Measurements from ENCODE around the gene UBE3D.

DNA sequence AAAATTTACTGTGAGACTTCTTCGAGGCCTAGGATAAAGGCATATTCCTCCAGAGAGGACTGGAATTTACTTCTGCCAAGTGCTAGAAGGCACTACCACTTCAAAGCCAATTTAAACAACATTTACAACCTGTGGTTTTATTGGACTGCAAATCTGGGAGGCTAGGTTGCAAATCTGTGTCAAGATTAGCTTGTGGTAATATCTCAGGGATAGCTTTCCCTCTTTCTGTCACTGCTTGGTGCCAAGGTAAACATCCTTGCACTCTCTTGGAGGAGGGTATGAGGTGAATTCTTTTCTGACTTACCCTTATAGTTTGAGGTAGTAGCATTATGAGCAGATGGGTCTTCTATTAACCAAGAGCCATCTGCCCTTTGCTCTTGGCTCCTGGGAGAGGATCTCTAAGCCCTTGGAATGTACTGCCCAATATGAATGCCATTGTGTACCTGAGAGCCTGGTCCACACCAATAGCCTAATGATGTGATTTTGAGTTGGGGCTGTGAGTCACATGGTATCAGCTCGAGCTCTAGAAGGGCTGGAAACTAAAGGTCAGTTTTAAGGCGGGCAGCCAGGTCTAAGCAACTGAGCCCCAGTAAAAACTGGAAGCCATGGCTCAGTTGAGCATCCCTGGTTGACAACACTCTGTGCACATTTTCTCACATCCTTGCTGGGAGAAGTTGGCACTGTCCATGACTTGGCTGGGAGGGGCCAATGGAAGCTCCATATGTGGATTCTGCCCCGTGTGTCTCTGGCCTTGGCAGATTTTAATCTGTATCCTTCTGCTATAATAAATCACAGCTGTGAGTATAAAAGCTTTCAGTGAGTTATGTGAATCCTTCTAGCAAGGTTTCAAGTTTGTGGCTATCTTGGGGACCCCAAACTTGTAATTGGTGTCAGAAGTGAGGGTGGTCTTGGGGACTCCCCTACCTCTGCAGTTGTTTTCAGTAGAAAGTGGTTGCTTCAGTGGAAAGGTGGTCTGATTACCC, 188.1 kb downstream of the UBE3D start:
- TF ChIP-seq, protein P1, sequence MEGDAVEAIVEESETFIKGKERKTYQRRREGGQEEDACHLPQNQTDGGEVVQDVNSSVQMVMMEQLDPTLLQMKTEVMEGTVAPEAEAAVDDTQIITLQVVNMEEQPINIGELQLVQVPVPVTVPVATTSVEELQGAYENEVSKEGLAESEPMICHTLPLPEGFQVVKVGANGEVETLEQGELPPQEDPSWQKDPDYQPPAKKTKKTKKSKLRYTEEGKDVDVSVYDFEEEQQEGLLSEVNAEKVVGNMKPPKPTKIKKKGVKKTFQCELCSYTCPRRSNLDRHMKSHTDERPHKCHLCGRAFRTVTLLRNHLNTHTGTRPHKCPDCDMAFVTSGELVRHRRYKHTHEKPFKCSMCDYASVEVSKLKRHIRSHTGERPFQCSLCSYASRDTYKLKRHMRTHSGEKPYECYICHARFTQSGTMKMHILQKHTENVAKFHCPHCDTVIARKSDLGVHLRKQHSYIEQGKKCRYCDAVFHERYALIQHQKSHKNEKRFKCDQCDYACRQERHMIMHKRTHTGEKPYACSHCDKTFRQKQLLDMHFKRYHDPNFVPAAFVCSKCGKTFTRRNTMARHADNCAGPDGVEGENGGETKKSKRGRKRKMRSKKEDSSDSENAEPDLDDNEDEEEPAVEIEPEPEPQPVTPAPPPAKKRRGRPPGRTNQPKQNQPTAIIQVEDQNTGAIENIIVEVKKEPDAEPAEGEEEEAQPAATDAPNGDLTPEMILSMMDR (conservative IDR thresholded peaks at IDR 0.05), result no peak
- no peak for TF ChIP-seq ZFX (IDR thresholded peaks at IDR 0.05)
